Activated T-cell treated with anti-CD3 and anti-CD28 coated beads for 1 hour (primary cell): ENCODE results near the gene SRCIN1.
A peak's percentile ranks its signal among the peaks of the same experiment; 100 is the strongest.
"Not testable (repeated sequence)": the region's sequence is repeated elsewhere in the genome, so short reads cannot be mapped to it uniquely, and the experiment has no call there.

Experiments
- DNase-seq: peaks from one replicate; pipeline ENCODE4 v3.0.0-alpha.2; 2020; ENCODE audit warnings: low read depth

The SRCIN1 gene, protein sequence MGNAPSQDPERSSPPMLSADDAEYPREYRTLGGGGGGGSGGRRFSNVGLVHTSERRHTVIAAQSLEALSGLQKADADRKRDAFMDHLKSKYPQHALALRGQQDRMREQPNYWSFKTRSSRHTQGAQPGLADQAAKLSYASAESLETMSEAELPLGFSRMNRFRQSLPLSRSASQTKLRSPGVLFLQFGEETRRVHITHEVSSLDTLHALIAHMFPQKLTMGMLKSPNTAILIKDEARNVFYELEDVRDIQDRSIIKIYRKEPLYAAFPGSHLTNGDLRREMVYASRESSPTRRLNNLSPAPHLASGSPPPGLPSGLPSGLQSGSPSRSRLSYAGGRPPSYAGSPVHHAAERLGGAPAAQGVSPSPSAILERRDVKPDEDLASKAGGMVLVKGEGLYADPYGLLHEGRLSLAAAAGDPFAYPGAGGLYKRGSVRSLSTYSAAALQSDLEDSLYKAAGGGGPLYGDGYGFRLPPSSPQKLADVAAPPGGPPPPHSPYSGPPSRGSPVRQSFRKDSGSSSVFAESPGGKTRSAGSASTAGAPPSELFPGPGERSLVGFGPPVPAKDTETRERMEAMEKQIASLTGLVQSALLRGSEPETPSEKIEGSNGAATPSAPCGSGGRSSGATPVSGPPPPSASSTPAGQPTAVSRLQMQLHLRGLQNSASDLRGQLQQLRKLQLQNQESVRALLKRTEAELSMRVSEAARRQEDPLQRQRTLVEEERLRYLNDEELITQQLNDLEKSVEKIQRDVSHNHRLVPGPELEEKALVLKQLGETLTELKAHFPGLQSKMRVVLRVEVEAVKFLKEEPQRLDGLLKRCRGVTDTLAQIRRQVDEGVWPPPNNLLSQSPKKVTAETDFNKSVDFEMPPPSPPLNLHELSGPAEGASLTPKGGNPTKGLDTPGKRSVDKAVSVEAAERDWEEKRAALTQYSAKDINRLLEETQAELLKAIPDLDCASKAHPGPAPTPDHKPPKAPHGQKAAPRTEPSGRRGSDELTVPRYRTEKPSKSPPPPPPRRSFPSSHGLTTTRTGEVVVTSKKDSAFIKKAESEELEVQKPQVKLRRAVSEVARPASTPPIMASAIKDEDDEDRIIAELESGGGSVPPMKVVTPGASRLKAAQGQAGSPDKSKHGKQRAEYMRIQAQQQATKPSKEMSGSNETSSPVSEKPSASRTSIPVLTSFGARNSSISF

GRCh38 chr17:38605841-38606645 is at the start of gene SRCIN1:
Gene SRCIN1, minus strand, starts transcription at chr17:38605952. Its CDS starts 247 bp downstream, at chr17:38605705.
- peak; percentile 33 for DNase-seq

DNA sequence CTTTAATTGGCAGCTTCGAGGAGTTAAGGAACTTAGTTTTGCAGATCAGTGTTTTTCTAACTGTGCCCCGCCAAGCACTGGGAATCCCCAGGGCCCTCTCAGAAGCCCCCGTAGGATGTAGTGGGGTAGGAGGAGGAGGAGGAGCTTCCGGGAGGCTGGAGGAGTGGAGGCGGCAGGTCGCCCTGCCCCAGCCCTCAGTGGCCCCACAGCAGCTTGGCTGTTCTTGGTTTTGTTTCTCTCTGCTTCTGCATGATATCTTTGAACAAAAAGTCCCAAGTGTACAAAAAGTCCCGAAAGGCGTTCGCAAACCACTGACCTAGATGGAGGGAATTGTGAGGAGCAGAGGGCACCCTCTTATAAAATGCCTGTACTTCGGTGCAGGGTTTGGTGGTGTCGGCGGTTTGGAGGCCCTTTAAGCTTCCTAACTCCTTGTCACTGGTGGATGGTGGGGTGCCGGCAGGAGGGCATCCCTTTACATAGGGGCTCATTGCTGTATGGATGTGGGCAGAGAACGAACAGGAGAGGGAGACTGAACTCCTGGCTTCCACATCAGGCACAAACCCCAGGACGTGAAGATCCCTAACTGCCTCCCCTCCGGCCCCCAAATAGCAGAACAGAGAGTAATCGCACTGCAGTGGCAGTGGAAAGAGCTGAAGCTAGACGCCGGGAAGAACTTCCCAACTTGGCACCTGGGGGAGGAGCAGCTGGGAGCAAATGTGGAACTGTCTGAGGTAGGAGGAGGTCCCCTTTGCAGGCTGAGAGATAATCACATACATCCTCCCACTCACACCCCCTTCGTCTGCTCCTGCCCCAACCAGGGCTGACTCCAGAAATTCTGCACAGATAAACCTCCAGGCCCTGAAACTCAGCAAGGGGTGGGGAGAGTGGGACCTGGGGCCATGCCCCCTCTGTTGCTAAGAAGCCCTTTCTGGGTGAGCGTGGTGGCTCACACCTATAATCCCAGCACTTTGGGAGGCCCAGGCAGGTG is 49.0 kb upstream of the SRCIN1 start:
- no peak for DNase-seq

- no peak for DNase-seq
Observed at GRCh38 chr17:38653679-38654078, 47.9 kb upstream of the SRCIN1 start.

DNA sequence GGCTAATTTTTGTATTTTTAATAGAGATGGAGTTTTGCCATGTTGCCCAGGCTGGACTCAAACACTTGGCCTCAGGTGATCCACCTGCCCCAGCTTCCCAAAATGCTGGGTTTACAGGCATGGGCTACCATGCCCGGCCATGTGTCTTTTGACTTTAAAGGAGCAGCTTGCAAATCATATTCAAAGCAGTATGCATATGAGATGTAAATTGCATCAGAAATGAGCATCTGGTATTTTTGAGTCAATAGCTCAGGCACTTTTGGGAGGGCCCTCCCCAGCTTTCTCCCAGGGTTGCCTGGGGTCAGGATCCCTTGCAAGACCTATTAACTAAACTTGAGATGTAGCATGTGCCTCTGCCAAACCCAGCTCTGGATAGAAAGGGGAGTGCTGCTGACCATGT is 47.5 kb upstream of the SRCIN1 start:
- DNase-seq = no peak

DNA sequence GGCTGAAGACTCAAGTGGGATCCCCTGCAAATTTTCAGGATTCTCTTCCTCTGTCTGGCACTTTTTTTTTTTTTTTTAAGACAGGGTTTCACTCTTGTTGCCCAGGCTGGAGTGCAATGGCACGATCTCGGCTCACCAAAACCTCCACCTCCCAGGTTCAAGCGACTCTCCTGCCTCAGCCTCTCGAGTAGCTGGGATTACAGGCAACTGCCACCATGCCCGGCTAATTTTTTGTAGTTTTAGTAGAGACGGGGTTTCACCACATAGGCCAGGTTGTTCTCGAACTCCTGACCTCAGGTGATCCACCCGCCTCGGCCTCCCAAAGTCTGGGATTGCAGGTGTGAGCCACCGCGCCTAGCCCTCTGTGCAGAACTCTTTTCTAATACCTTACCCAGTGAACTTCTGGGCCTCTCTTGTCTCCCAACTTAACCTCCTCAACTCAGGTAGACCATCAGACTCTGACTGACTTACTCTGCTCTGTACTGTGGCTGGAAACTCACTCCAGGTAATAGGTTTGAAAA is 45.0 kb upstream of the SRCIN1 start:
- not testable (repeated sequence) for DNase-seq

DNA sequence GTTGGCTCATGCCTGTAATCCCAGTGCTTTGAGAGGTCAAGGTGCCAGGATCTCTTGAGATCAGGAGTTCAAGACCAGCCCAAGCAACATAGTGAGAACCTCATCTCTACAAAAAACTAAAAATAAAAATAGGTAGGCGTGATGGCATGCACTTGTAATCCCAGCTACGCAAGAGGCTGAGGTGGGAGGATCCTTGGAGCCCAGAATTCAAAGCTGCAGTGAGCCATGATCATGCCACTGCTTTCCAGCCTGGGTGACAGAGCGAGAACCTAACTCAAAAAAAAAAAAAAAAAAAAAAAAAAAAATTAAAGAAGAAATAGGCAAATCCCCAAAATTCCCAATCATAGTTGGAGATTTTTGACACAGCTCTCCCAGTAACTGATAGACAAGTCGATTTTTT is 32.2 kb upstream of the SRCIN1 start:
- DNase-seq = no peak

DNA sequence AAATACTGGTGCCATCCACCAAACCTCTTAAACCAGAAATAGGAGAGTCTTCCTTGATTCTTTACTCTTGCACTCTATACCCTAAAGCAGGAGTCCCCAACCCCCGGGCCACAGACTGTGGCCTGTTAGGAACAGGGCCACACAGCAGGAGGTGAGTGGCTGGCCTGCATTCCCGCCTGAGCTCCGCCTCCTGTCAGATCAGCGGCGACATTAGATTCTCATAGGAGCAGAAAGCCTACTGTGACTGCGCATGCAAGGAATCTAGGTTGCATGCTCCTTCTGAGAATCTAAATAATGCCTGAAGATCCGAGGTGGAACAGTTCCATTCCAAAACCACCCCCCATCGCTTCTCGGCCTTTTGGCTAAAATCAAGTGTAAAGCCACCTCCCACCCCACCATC is 30.3 kb upstream of the SRCIN1 start:
- DNase-seq = no peak

DNA sequence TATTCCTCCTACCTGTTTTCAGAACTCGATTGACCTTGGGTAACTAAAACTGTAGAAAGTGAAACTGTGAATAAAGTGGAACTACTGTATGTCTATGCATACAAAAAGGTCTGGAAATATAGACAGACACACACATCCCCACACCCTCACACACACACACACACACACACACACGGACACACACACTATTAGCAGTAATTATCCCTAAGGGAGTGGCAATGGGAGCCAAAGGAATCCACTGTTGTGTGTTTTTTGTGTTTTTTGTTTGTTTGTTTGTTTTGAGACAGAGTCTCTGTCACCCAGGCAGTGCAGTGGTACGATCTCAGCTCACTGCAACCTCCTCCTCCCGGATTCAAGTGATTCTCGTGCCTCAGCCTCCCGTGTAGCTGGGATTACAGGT is 26.6 kb upstream of the SRCIN1 start:
- no peak for DNase-seq

DNA sequence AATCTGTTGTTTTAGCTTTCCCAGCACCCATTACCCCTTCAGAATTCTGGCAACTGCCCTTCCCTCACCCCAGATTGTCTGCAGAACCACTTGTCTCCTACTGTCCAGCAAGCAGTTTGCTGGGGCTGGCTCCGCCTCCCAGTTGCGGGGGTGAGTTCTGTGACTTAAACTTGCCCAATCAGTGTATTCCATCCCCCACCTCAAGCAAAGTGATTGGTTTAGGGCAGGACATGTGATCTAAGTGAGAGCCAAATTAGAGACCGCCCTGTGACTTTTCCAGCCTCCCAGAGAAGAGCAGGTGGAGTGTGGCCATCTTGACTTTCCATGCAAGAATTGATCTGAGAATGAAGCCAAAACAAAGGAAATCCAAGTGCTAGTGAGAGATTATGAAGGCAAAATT is 22.7 kb upstream of the SRCIN1 start:
- no peak for DNase-seq

GRCh38 chr17:38627957-38628356 is 22.2 kb upstream of the SRCIN1 start:
- no peak for DNase-seq

DNA sequence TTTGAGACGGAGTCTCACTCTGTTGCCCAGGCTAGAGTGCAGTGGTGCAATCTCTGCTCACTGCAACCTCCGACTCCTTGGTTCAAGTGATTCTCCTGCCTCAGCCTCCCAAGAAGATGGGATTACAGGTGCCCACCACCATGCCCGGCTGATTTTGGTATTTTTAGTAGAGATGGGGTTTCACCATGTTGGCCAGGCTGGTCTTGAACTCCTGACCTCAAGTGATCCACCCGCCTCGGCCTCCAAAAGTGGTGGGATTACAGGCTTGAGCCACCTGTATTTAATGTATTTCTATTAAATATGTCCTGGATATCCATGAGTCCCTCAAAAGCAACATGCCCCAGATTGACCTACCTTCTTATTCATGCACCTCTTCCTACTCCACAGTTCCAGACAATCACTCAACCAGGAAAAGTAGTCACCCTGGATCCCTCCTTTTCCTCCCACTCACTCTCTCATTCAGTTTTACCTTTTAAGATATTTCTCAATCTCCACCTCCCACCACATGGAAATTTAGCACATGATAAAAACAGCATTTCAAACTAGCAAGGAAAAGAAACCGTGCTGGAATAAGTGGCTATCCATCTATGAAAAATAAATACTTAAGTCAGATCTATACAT is 21.0 kb upstream of the SRCIN1 start:
- not testable (repeated sequence) for DNase-seq

DNA sequence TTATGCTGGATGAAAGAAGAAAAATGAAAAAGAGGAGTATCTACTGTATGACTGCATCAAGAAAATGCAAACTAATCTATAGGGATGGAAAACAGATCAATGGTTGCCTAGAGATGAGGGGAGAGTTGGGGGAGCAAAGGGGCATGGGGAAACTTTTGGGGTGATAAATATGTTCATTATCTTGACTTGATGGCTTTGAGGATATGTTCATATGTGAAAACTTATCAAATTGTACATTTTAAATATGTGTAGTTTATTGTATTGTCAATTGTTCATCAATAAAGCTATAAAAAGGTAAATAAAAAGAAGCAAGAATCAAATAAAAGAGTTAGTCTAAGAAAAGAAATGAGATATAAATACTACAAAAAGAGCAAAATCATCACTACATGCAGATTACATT is 19.7 kb upstream of the SRCIN1 start:
- no peak for DNase-seq

DNA sequence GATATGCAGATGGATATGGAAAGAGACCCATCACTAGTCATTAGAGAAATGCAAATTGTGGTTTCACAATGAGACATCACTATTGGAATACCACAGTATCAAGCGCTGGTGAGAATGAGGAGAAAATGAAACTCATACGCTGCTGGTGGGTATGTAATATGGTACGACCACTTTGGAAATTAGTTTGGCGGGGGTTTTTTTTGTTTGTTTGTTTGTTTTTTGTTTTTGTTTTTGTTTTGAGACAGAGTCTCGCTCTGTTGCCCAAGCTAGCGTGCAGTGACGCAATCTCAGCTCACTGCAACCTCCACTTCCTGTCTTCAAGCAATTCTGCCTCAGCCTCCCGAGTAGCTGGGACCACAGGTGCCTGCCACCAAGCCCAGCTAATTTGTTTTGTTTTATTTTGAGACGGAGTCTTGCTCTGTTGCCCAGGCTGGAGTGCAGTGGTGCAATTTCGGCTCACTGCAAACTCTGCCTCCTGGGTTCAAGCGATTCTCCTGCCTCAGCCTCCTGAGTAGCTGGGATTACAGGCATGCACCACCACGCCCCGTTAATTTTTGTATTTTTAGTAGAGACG is 19.1 kb upstream of the SRCIN1 start:
- not testable (repeated sequence) for DNase-seq

DNA sequence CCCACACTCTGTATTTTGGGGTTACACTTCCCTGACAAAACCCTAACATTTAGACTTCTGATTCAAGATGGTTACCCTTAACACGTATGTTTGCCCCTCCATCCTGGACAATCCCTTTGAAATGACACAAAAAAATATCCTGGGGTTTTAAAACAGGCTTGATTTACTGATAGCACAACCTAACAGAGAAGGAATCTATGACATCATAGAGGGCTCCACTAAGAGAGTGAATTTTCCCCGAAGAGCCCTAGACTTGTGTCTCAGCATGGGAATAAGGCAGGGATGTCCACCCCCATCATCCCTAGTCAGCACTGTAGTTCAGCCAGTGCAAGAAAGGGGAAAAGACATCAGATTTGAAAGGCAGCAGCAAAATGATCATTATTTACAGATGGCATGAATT is 15.8 kb upstream of the SRCIN1 start:
- no peak for DNase-seq

GRCh38 chr17:38620551-38621277 is 15.0 kb upstream of the SRCIN1 start:
- DNase-seq = no peak

- no peak for DNase-seq
Observed at GRCh38 chr17:38619937-38620550, 14.3 kb upstream of the SRCIN1 start.

DNA sequence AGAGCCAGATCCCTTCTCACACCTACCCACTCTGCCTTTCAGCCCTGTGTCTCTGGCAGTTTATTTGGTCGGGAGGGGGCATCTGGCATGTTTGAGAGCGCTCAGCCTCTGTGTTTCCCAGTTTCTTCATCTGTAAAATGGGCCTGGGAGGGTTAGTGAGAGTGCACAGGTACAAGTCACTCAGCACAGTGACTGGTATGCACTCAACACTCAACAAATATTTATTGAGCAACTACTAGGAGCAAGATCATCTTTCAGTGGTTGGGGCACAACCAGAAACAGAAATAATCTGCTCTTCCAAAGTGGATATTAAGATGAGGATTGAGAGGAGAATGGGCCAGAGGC is 13.7 kb upstream of the SRCIN1 start:
- DNase-seq = no peak
